PC-9 (cell line): ENCODE data around the gene TMCC1.

Experiments
- CTCF ChIP-seq: fragments of 200-600 bp; sonication (generic); conservative IDR thresholded peaks from 2 replicates; pipeline ENCODE4 v1.6.1; 2017; ENCODE audit warnings: mixed run types, antibody characterized with exemption, mild to moderate bottlenecking, moderate library complexity
- EZH2 ChIP-seq: fragments of 200-600 bp; sonication (generic); IDR thresholded peaks from 2 replicates; pipeline ENCODE4 v1.8.0; 2017; ENCODE audit warnings: antibody characterized with exemption, low read depth

DNA sequence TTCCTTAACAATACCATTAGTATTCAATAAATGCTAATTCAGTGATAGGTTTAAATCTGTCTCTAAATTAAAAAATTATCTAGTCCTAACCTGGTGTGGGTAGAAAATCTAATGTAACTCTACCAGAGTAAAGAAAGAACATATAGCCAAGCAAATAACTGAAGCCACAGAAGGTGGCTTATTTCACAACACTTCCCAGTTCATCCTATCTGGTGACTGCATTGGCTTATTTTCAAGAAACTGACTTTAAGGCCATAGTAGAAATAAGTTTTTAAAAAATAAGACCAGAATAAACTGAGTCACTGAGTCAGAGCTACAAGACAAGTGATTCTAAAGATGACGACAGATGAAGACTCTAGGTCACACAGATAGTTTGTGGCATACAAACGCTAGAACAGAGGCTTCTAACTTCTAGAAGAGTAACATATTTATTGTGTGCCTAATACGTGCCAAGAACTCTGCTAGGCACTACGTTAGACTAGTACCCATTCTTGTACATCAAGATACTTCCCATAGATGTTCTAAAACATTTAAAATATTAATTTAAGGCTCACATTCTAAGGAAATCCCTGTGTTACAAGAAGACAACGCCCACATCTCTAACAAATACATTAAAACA lies 25.9 kb downstream of the TMCC1 start:
- TF ChIP-seq CTCF (no peak), EZH2 (no peak)
